Skeletal muscle cell (primary cell): Measurements from ENCODE around the gene CLSTN1.

Experiments
- DNase-seq: peaks from one replicate; pipeline ENCODE4 v3.0.0-alpha.2; 2010; ENCODE audit warnings: low read depth
- H3K4me3 ChIP-seq: 2 replicates; pipeline ENCODE4 v1.5.1; 2011; ENCODE audit warnings: low read depth, mild to moderate bottlenecking, control low read depth, low read length, moderate library complexity

Gene CLSTN1

GRCh38 chr1:9835404-9835757 is 11.6 kb upstream of the CLSTN1 start:
- H3K4me3 ChIP-seq = no peak overlapping the region
- no peak for DNase-seq

- no peak overlapping the region for H3K4me3 ChIP-seq
- DNase-seq = no peak
Measured at GRCh38 chr1:9833632-9834031, 9.9 kb upstream of the CLSTN1 start.

- DNase-seq = peak; percentile 49
- no peak overlapping the region for H3K4me3 ChIP-seq
Measured at GRCh38 chr1:9827558-9828185, 3.9 kb upstream of the CLSTN1 start.

GRCh38 chr1:9826616-9827015 is 2.9 kb upstream of the CLSTN1 start:
- no peak for DNase-seq

GRCh38 chr1:9826087-9826486 is 2.3 kb upstream of the CLSTN1 start:
- no peak overlapping the region for H3K4me3 ChIP-seq

More at GRCh38 chr1:9826616-9827015, 2.9 kb upstream of the CLSTN1 start:
- H3K4me3 ChIP-seq = no peak overlapping the region

GRCh38 chr1:9825093-9826074 is 1.6 kb upstream of the CLSTN1 start:
- DNase-seq = no peak
- H3K4me3 ChIP-seq = no peak overlapping the region

More at GRCh38 chr1:9826087-9826486, 2.3 kb upstream of the CLSTN1 start:
- DNase-seq = no peak

GRCh38 chr1:9824702-9825089 is 931 bp upstream of the CLSTN1 start:
- DNase-seq = no peak
- H3K4me3 ChIP-seq = peak overlapping the region; percentile 58

- H3K4me3 ChIP-seq = peak overlapping the region; percentile 97
- DNase-seq = no peak
Measured at GRCh38 chr1:9823693-9823942, 147 bp downstream of the CLSTN1 start.

GRCh38 chr1:9822897-9823692 is 670 bp downstream of the CLSTN1 start:
- H3K4me3 ChIP-seq = peak overlapping the region; percentile 97
- DNase-seq = no peak

- peak overlapping the region; percentile 97 for H3K4me3 ChIP-seq
- DNase-seq = no peak
Measured at GRCh38 chr1:9822490-9822889, 1.3 kb downstream of the CLSTN1 start.

- no peak for DNase-seq
- no peak overlapping the region for H3K4me3 ChIP-seq
Measured at GRCh38 chr1:9821710-9822109, 2.1 kb downstream of the CLSTN1 start.

GRCh38 chr1:9820521-9820920 is 3.2 kb downstream of the CLSTN1 start:
- DNase-seq = no peak
- H3K4me3 ChIP-seq = no peak overlapping the region

- no peak overlapping the region for H3K4me3 ChIP-seq
- DNase-seq = no peak
Measured at GRCh38 chr1:9817734-9818133, 6.0 kb downstream of the CLSTN1 start.

GRCh38 chr1:9816199-9816598 is 7.6 kb downstream of the CLSTN1 start:
- no peak overlapping the region for H3K4me3 ChIP-seq
- no peak for DNase-seq

GRCh38 chr1:9815150-9815549 is 8.6 kb downstream of the CLSTN1 start:
- DNase-seq = no peak
- no peak overlapping the region for H3K4me3 ChIP-seq

- H3K4me3 ChIP-seq = no peak overlapping the region
- no peak for DNase-seq
Measured at GRCh38 chr1:9814619-9815018, 9.1 kb downstream of the CLSTN1 start.

- no peak for DNase-seq
- no peak overlapping the region for H3K4me3 ChIP-seq
Measured at GRCh38 chr1:9811239-9811966, 12.4 kb downstream of the CLSTN1 start.

- H3K4me3 ChIP-seq = no peak overlapping the region
- no peak for DNase-seq
Measured at GRCh38 chr1:9809100-9809510, 14.7 kb downstream of the CLSTN1 start.

- DNase-seq = no peak
- no peak overlapping the region for H3K4me3 ChIP-seq
Measured at GRCh38 chr1:9808459-9808858, 15.3 kb downstream of the CLSTN1 start.

- no peak overlapping the region for H3K4me3 ChIP-seq
- no peak for DNase-seq
Measured at GRCh38 chr1:9807541-9807940, 16.2 kb downstream of the CLSTN1 start.
